Endothelial cell of umbilical vein (primary cell): ENCODE data around the gene WAPL. TPM values are rescaled to one million over a fixed set of nuclear protein-coding genes. Genes with fewer than 3 reads are reported as not detected.

Experiments
- BruUV-seq: library from RNA; stranded (reverse); fragments of 400-500 nt; replicated peaks from 2 replicates; lab custom pipeline; 2021; lab: Mats Ljungman, UMichigan
- CTCF ChIA-PET: fragments of 300-600, 350-600 bp; sonication (Branson Sonifier 250); formaldehyde crosslinking; loops from one replicate; lab custom pipeline; 2021; ENCODE audit warnings: antibody characterized with exemption, inconsistent platforms; lab: Charles Lee
- POLR2A ChIA-PET: fragments of 300-600, 350-600 bp; sonication (Branson Sonifier 250); formaldehyde crosslinking; loops from one replicate; lab custom pipeline; 2021; ENCODE audit warnings: antibody characterized with exemption, inconsistent platforms; lab: Charles Lee
- DNase-seq: peaks from one replicate; pipeline ENCODE4 v3.0.0-alpha.2; 2011; ENCODE audit warnings: low read depth, low spot score
- FAIRE-seq: peaks from 2 replicates; lab custom pipeline; 2011; peaks lifted over from hg19 to GRCh38; lab: Jason Lieb, UNC
- H2AFZ ChIP-seq: 2 replicates; pipeline ENCODE4 v1.6.0; 2012; ENCODE audit warnings: low read depth, low read length, control low read depth, inconsistent platforms
- H3K27ac ChIP-seq: 2 replicates; pipeline ENCODE4 v1.5.1; 2011; ENCODE audit warnings: low read depth, mild to moderate bottlenecking, control low read depth, low read length, moderate library complexity; ENCODE audit not compliant: insufficient read depth
- H3K27me3 ChIP-seq, 2 experiments: 2 replicates each; pipeline versions ENCODE4 v1.6.0 to v1.6.1; 2011; ENCODE audit warnings: low read length in 2 of 2, mixed read lengths in 1 of 2; ENCODE audit not compliant: control insufficient read depth in 2 of 2, insufficient read depth in 2 of 2
- H3K36me3 ChIP-seq, 2 experiments: 2 replicates in 1 of 2; 3 replicates in 1 of 2; pipeline ENCODE4 v1.5.1; 2011; ENCODE audit warnings: low read length in 2 of 2, mild to moderate bottlenecking in 1 of 2, moderate library complexity in 1 of 2; ENCODE audit not compliant: control insufficient read depth in 2 of 2, insufficient read depth in 2 of 2; ENCODE audit errors: extremely low read depth in 1 of 2
- H3K4me1 ChIP-seq: 3 replicates; pipeline ENCODE4 v1.5.1; 2011; ENCODE audit warnings: mild to moderate bottlenecking, low read length; ENCODE audit not compliant: control insufficient read depth, insufficient read depth; ENCODE audit errors: extremely low read depth
- H3K4me2 ChIP-seq: 2 replicates; pipeline ENCODE4 v1.6.1; 2011; ENCODE audit warnings: low read length, control low read depth, mixed read lengths; ENCODE audit not compliant: insufficient read depth
- H3K4me3 ChIP-seq, 3 experiments: fragments of 200-600 bp in 1 of 3; sonication (generic), shearing (Covaris generic) in 1 of 3; replicated peaks in 1 of 3; 2 replicates each; pipeline ENCODE4 v1.5.1; 2011 to 2016; ENCODE audit warnings: control low read depth in 3 of 3, low read length in 3 of 3, mild to moderate bottlenecking in 2 of 3, inconsistent platforms in 1 of 3, low read depth in 1 of 3, moderate library complexity in 1 of 3; ENCODE audit not compliant: insufficient read depth in 1 of 3
- H3K79me2 ChIP-seq: 2 replicates; pipeline ENCODE4 v1.6.0; 2012; ENCODE audit warnings: low read length, inconsistent platforms; ENCODE audit not compliant: control insufficient read depth, insufficient read depth
- H3K9ac ChIP-seq: replicated peaks from 2 replicates; pipeline ENCODE3; 2011; ENCODE audit warnings: low read length, control low read depth; ENCODE audit not compliant: insufficient read depth; ENCODE audit errors: extremely low read depth
- H3K9me1 ChIP-seq: replicated peaks from 3 replicates; pipeline ENCODE4 v1.6.0; 2011; ENCODE audit warnings: mild to moderate bottlenecking, low read length; ENCODE audit not compliant: control insufficient read depth, insufficient read depth; ENCODE audit errors: extremely low read depth
- H3K9me3 ChIP-seq: replicated peaks from 2 replicates; pipeline ENCODE4 v1.5.1; 2012; ENCODE audit warnings: low read length, inconsistent platforms; ENCODE audit not compliant: control insufficient read depth, insufficient read depth
- H4K20me1 ChIP-seq: replicated peaks from 2 replicates; pipeline ENCODE3; 2011; ENCODE audit warnings: mild to moderate bottlenecking, low read length; ENCODE audit not compliant: control insufficient read depth, insufficient read depth; ENCODE audit errors: extremely low read depth
- EZH2 ChIP-seq: IDR thresholded peaks from 2 replicates; pipeline ENCODE4 v1.6.1; 2012; ENCODE audit warnings: borderline replicate concordance, low read depth, mild to moderate bottlenecking, moderate library complexity, low read length, inconsistent platforms; ENCODE audit not compliant: severe bottlenecking
- FOS ChIP-seq: IDR thresholded peaks from 2 replicates; pipeline ENCODE4 v1.6.1; 2011; ENCODE audit warnings: mild to moderate bottlenecking, low read length, moderate library complexity, borderline replicate concordance; ENCODE audit not compliant: insufficient read depth
- GATA2 ChIP-seq: IDR thresholded peaks from 2 replicates; pipeline ENCODE4 v1.7.0; 2011; ENCODE audit warnings: low read depth, mild to moderate bottlenecking, moderate library complexity, mixed read lengths, low read length; ENCODE audit not compliant: insufficient read length, insufficient read depth
- MYC ChIP-seq: IDR thresholded peaks from one replicate; pipeline ENCODE4 v1.6.1; 2011; ENCODE audit warnings: mild to moderate bottlenecking, low read depth, low read length
- POLR2A ChIP-seq: IDR thresholded peaks from 2 replicates; pipeline ENCODE4 v1.6.1; 2012; ENCODE audit warnings: low read depth, mild to moderate bottlenecking, control low read depth, low read length
- POLR2AphosphoS5 ChIP-seq: IDR thresholded peaks from 2 replicates; pipeline ENCODE4 v1.6.1; 2012; ENCODE audit warnings: low read depth, mild to moderate bottlenecking, control low read depth, low read length, moderate library complexity; ENCODE audit not compliant: insufficient read depth
- dilution Hi-C: fragments of 300-500 bp; cut with MboI; formaldehyde crosslinking; loops from one replicate; pipeline ENCODE4 v1.15.0; 2019; ENCODE audit warnings: low sequenced_read_pairs; ENCODE audit not compliant: extremely low pct_ligation_motif_present
- intact Hi-C: fragments of 100-400 bp; cut with micrococcal nuclease; formaldehyde crosslinking; loops from one replicate; pipeline ENCODE4 v1.10.0; 2022
- polyA plus RNA-seq, 4 experiments: library from polyadenylated mRNA; depleted of rRNA in 3 of 4; stranded (reverse) in 3 of 4; unstranded in 1 of 4; fragments of >200 nt; gene quantifications; 2 replicates each; pipeline versions ENCODE4 v1.2.1 to v1.2.3, GENCODE V29; 2011 to 2012; ENCODE audit warnings: missing spikeins in 1 of 4
- total RNA-seq: library from RNA; stranded (reverse); gene quantifications from 2 replicates; pipeline ENCODE4 v1.2.3, GENCODE V29; 2021
- TF ChIP-seq, protein P1 (sequence below): IDR thresholded peaks from 2 replicates; pipeline ENCODE4 v1.6.1; 2011; ENCODE audit not compliant: insufficient read depth, insufficient read length
- TF ChIP-seq, protein P2 (sequence below), 2 donors: IDR thresholded peaks; 1 replicate in 1 of 2; 2 replicates in 1 of 2; pipeline ENCODE4 v1.5.1; 2011; ENCODE audit warnings: low read length in 2 of 2, mild to moderate bottlenecking in 2 of 2, moderate library complexity in 2 of 2, control low read depth in 1 of 2, inconsistent platforms in 1 of 2, low read depth in 1 of 2; ENCODE audit not compliant: insufficient read depth in 1 of 2; ENCODE audit errors: extremely low read depth in 1 of 2

The WAPL gene
- total and polyA plus RNA-seq, 2 donors (not counting 3 experiments of a cell fraction or from before 2014, with no cell fraction given), result 9.2 to 35.1 TPM

DNA sequence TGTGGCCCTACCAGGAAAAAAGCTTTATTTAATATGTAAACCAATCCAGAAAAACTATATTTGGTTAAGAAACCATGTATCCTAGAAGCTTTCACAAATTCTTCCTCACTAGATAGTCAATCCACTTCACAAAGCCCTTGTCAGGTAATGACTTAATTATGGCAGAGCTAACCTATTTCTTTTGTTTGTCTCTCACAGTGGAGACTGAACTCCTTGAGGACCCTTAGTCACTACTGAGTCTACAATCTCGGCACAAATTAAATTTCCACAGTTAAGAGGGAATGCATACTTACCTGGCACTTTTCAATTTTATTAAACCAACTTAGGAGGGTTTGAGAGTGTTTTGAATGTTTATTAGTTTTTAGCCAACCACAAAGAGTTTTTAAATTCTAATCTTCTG is 23.0 kb downstream of the WAPL start:
- no peaks in the 10 kb centered on the region for H3K27me3 ChIP-seq
- CTCF ChIA-PET, result interaction anchor here (1.5 kb wide), 1 partner anchor 14 kb away, joined by 3 read pairs; no protein-coding TSS in a partner anchor
- no peak for FAIRE-seq
- TF ChIP-seq MYC, result no peak
- TF ChIP-seq, protein P1, sequence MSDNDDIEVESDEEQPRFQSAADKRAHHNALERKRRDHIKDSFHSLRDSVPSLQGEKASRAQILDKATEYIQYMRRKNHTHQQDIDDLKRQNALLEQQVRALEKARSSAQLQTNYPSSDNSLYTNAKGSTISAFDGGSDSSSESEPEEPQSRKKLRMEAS, result no peak
- H3K79me2 ChIP-seq, result peaks cover 85% of the 10 kb centered on the region
- no peaks in the 10 kb centered on the region for H3K4me1 ChIP-seq
- dilution Hi-C loops (no loop called here), intact Hi-C loops (no loop called here)
- POLR2A ChIA-PET, result no interaction called here
- DNase-seq, result no peak
- H3K9me3 ChIP-seq, result no peaks in the 10 kb centered on the region
- peaks cover 11 to 13% of the 10 kb centered on the region in 2 experiments for H3K36me3 ChIP-seq
- no TSS peak for BruUV-seq
- H3K9me1 ChIP-seq, result no peaks in the 10 kb centered on the region
- H3K9ac ChIP-seq, result no peak overlapping the region
- H2AFZ ChIP-seq, result no peak overlapping the region
- peaks cover 8% of the 10 kb centered on the region for H4K20me1 ChIP-seq
- no peak overlapping the region for H3K4me2 ChIP-seq
- no peak overlapping the region for H3K27ac ChIP-seq
- no peak overlapping the region for H3K4me3 ChIP-seq

DNA sequence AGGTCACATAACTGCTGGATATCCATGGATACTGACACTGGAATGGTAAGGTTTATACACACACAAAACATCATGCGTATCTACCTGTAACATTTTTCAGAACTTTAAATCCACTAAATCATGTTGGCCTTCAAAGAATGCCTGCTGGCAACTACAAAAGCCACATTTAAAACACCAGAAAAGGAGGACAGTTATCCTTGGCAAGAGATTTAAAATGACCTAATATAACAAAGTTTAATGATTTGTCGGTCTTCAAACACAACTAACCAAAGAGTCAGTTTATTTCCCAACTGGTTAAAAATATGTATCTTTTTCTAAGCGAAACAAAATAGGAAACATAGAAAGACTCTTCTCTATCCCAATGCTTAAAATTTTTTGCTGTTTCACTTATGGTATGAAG is 24.0 kb downstream of the WAPL start:
- Histone ChIP-seq H2AFZ (no peak overlapping the region), H3K27me3 (no peaks in the 10 kb centered on the region), H4K20me1 (peaks cover 8% of the 10 kb centered on the region), H3K9me1 (no peaks in the 10 kb centered on the region), H3K27ac (no peak overlapping the region), H3K36me3 (peaks cover 9 to 13% of the 10 kb centered on the region in 2 experiments), H3K4me2 (no peak overlapping the region), H3K9ac (no peak overlapping the region), H3K4me3 (no peak overlapping the region), H3K79me2 (peaks cover 76% of the 10 kb centered on the region), H3K9me3 (no peaks in the 10 kb centered on the region), H3K4me1 (no peaks in the 10 kb centered on the region)
- CTCF ChIA-PET, result interaction anchor here (1.5 kb wide), 1 partner anchor 13 kb away, joined by 3 read pairs; no protein-coding TSS in a partner anchor
- POLR2A ChIA-PET, result interaction anchor here (0.6 kb wide), 1 partner anchor 53 kb away, joined by 4 read pairs; no protein-coding TSS in a partner anchor
- no TSS peak for BruUV-seq
- FAIRE-seq, result no peak
- intact Hi-C loops, result no loop called here
- dilution Hi-C loops, result no loop called here
- no peak for TF ChIP-seq POLR2AphosphoS5
- TF ChIP-seq, protein P1, result no peak
- TF ChIP-seq POLR2A, result no peak
- TF ChIP-seq GATA2, result no peak
- no peak for TF ChIP-seq EZH2
- TF ChIP-seq, protein P2, sequence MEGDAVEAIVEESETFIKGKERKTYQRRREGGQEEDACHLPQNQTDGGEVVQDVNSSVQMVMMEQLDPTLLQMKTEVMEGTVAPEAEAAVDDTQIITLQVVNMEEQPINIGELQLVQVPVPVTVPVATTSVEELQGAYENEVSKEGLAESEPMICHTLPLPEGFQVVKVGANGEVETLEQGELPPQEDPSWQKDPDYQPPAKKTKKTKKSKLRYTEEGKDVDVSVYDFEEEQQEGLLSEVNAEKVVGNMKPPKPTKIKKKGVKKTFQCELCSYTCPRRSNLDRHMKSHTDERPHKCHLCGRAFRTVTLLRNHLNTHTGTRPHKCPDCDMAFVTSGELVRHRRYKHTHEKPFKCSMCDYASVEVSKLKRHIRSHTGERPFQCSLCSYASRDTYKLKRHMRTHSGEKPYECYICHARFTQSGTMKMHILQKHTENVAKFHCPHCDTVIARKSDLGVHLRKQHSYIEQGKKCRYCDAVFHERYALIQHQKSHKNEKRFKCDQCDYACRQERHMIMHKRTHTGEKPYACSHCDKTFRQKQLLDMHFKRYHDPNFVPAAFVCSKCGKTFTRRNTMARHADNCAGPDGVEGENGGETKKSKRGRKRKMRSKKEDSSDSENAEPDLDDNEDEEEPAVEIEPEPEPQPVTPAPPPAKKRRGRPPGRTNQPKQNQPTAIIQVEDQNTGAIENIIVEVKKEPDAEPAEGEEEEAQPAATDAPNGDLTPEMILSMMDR (IDR thresholded peaks at IDR 0.05; ENCODE audit: extremely low read depth in 1 of 2, insufficient read depth in 1 of 2, low read depth in 1 of 2, low read length in 2 of 2), result no peak
- TF ChIP-seq MYC, result no peak
- TF ChIP-seq FOS, result no peak
- no peak for DNase-seq
